Activated T-cell treated with anti-CD3 and anti-CD28 coated beads for 48 hours (primary cell): ENCODE results near the gene DAZAP2.
"Not testable (repeated sequence)": the region's sequence is repeated elsewhere in the genome, so short reads cannot be mapped to it uniquely, and the experiment has no call there.

Experiments
- DNase-seq: peaks from one replicate; pipeline ENCODE4 v3.0.0-alpha.2; 2020; ENCODE audit warnings: low read depth

The DAZAP2 gene

GRCh38 chr12:51247523-51248206 lies 9.0 kb downstream of the DAZAP2 start:
- no peak for DNase-seq

DNA sequence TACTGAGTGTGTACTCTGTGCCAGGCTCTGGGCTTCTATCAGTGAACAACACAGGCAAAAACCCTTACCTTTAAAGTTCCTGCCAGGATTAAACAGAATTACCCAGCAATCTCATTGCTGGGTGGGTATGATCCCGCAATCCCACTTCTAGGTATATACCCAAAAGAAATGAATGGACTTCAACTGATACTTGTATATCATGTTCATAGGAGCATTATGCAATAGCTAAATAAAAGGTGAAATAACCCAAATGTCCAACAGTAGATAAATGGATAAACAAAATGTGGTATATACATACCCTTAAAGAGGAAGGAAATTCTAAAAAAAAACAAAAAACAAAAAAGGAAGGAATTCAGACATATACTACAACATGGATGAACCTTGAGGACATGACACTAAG lies 14.7 kb downstream of the DAZAP2 start:
- DNase-seq: no peak

GRCh38 chr12:51254536-51254935 lies 15.9 kb downstream of the DAZAP2 start:
- no peak for DNase-seq

- DNase-seq: not testable (repeated sequence)
Measured at GRCh38 chr12:51259600-51259999, 21.0 kb downstream of the DAZAP2 start.

DNA sequence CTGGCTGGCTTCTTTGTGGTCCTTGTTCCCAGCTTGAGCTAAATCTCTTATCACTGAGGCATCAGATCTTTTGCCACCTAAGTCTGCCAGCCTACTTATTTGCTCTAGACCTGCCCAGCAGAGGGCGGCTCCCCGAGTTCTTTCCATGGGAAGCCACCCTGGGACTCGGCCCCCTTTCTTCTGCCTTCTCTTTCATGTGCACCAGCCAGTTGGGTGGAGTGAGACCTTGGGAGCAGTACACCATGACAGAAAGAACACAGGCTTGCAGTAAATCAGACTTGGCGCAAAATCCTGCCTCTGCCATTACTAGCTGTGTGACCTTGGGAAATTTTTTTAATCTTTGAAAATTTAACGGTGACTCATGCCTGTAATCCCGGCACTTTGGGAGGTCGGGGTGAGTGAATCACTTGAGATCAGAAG lies 24.1 kb downstream of the DAZAP2 start:
- peak; percentile 35 for DNase-seq

- DNase-seq: no peak
Measured at GRCh38 chr12:51263341-51263740, 24.7 kb downstream of the DAZAP2 start.

- DNase-seq: no peak
Measured at GRCh38 chr12:51264297-51264696, 25.7 kb downstream of the DAZAP2 start.

DNA sequence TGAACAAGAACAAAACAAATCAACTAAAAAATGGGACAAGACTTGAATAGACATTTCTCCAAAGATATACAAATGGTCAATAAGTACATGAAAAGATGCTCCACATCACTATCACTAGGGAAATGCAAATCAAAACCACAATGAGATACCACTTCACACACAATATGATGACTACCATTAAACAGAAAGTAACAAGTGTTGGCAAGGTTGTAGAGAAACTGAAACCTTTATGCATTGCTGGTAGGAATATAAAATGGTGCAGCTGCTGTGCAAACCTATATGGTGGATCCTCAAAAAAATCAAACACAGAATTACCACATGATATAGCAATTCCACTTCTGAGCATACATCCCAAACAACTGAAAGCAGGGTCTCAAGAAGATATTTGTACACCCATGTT lies 26.4 kb downstream of the DAZAP2 start:
- DNase-seq: no peak

GRCh38 chr12:51269174-51270066 lies 30.8 kb downstream of the DAZAP2 start:
- peak; percentile 45 for DNase-seq

- DNase-seq: peak; percentile 20
Measured at GRCh38 chr12:51270067-51270950, 31.7 kb downstream of the DAZAP2 start, which contains the start of gene SMAGP. Gene SMAGP, minus strand, starts transcription at chr12:51270415. Its CDS starts 1,137 bp downstream, at chr12:51269278.

DNA sequence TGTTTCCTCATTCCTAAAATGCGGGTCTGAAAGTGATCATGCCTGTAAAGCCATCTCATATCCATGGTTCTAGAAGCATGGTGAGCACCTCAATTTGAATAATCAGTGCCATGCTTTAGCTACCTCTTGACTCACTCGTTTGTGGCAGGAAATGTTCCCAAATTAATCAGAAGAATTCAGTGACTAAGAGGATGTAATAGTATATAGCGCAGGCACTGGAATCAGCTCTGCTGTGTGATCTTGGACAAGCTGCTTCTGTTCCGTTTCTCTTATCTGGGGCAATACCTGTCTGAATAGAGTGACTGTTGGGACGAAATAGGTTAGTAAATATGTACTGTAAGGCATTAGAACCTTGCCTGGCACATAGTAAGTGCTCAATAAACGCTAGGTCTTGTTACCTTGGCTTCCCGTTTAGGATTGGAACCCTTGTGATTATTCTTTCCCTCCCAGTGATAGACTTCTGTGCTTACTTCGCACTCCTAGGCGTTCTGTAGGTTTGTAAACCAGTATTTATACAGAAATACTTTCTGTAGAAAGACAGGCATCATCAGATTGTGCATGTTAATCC lies 32.4 kb downstream of the DAZAP2 start:
- no peak for DNase-seq

DNA sequence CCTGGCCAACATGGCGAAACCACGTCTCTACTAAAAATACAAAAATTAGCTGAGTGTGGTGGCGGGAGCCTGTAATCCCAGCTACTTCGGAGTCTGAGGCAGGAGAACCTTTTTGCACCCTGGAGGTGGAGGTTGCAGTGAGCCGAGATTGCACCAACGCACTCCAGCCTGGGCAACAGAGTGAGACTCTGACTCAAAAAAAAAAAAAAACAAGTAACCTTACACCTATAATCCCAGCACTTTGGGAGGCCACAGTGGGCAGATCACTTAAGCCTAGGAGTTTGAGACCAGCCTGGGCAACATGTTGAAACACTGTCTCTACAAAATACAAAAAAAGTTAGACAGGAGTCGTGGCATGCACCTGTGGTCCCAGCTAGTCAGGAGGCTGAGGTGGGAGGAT lies 34.2 kb downstream of the DAZAP2 start:
- not testable (repeated sequence) for DNase-seq

DNA sequence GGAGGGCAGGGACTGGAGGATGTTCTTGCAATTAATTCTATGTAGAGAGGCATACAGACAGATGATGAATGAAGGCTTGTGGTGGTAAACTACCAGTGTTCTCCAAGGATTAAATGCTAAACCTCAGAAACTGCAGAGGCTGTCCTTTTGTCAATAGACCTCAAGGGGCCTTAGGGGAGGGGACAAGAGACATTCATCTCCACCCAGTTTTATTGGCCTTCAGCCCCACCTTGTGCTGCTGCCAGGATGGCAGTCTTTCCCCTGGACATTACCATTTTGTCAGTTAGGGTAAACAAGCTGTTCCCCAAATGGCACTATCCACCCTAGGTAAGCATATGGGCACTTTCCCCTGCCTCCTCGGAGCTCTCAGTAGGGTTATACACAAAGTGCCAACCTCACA lies 36.5 kb downstream of the DAZAP2 start:
- DNase-seq: no peak

- no peak for DNase-seq
Measured at GRCh38 chr12:51281202-51281924, 42.7 kb downstream of the DAZAP2 start.

DNA sequence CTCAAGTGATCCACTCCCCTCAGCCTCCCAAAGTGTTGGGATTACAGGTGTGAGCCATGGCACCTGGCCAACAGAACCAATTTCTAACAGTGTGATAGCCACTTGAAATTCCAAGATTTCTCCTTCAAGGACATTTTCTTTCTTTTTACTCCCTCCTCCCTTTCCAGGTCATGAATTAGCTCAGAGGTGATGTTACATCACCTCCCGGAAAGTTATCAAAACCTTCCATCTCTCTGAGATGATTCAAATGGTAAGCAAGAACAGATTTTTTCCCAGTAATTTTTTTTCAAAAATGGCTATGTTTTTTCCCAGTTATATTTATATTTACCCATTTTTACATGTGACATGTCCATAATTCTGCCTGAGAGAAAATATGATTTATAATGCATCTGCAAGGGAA lies 47.2 kb downstream of the DAZAP2 start:
- DNase-seq: no peak

DNA sequence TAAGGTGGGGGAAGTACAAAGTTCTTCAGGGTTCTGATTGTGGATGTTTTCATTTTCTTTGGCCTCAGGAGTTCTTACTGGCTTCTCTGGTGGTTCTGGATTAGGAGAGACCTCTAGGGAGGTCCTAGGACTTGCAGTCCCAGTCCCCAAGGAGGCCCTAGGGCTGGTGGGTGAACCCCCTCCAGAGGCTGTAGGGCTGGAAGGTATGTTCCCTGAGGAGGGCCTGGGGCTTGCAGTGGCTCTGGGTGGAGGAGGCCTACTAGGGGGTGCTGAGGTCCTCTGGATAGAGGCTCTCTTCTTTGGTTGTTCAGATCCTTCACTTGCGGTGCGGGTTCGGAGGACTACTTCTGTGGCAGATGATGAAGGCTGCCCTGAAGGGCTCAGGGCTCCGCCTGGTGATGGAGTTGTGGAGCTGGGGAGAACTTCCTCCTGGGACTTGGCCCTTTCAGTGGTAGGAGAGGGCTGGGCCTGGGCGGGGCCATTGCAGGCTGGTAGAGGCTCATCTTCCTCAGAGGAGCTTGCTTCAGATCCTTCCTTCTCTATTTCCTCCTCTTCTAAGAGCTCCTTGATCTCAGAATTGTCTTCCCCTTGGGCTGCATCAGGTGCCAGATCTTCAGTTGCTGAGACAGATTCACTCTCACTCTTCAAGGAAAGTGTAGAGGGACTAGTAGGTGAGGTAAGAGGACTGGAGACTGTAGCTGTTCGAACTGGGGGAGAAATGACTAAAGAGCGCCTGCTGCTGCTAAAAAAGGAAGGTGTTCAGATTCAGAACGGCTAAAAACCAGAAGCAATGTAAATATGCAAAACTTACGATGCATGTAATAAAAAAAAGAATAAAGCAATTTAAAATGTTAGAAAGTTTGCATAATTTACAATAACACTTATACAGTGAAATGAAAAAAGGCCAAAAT lies 53.2 kb downstream of the DAZAP2 start:
- not testable (repeated sequence) for DNase-seq
